ENCODE data around the gene OSBPL6.

OSBPL6 gene

DNA sequence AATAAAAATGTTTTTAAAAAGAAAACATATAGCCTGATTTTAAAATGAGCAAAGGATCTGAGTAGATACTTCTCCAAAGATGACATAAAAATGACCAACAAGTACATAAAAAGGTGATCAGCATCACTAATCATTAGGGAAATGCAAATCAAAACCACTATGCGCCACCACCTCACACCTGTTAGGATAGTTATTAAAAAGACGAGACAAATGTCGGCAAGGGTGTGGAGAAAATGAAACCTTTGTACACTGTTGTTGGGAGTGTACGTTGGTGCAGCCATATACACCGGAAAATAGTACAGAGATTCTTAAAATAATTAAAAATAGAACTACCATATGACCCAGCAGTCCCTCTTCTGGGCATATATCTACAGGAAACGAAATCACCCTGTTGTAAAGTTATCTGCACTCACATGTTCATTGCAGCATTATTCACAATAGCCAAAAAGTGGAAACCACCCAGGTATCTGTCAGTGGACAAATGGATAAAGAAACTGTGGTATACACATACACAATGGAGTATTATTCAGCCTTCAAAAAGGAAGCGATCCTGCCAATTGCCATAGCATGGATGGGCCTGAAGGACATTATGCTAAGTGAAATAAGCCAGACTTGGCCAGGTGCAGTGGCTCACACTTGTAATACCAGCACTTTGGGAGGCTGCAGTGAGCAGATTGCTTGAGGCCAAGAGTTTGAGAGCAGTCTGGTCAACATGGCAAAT lies 165.0 kb downstream of the OSBPL6 start:
- Histone ChIP-seq H3K4me2 (ENCODE audit: low read length) (no peak overlapping the region), H3K27me3 (ENCODE audit: control insufficient read depth, low read length) (no peaks in the 10 kb centered on the region), H3K4me1 (ENCODE audit: control insufficient read depth, low read length) (peaks cover 19% of the 10 kb centered on the region), H3K4me3 (ENCODE audit: low read length) (no peak overlapping the region), H3F3A (ENCODE audit: control insufficient read depth, insufficient read depth) (no peaks in the 10 kb centered on the region), H3K9me2 (replicated peaks; ENCODE audit: control insufficient read depth, low read length) (no peaks in the 10 kb centered on the region), H3K9me3 (ENCODE audit: control insufficient read depth, insufficient read depth, low read length) (peaks cover 7% of the 10 kb centered on the region; the same call in 1 of the 2 replicates), H4K20me1 (ENCODE audit: control insufficient read depth, insufficient read depth, low read depth, low read length) (no peaks in the 10 kb centered on the region), H3K36me3 (ENCODE audit: control insufficient read depth, low read length) (no peaks in the 10 kb centered on the region), H3K79me2 (ENCODE audit: control insufficient read depth, low read length) (no peaks in the 10 kb centered on the region), H3K27ac (ENCODE audit: low read depth, low read length) (no peak overlapping the region)
- TF ChIP-seq EZH2phosphoT487 (IDR thresholded peaks at IDR 0.05; ENCODE audit: borderline replicate concordance, low read length) = no peak
- TF ChIP-seq, protein P1, sequence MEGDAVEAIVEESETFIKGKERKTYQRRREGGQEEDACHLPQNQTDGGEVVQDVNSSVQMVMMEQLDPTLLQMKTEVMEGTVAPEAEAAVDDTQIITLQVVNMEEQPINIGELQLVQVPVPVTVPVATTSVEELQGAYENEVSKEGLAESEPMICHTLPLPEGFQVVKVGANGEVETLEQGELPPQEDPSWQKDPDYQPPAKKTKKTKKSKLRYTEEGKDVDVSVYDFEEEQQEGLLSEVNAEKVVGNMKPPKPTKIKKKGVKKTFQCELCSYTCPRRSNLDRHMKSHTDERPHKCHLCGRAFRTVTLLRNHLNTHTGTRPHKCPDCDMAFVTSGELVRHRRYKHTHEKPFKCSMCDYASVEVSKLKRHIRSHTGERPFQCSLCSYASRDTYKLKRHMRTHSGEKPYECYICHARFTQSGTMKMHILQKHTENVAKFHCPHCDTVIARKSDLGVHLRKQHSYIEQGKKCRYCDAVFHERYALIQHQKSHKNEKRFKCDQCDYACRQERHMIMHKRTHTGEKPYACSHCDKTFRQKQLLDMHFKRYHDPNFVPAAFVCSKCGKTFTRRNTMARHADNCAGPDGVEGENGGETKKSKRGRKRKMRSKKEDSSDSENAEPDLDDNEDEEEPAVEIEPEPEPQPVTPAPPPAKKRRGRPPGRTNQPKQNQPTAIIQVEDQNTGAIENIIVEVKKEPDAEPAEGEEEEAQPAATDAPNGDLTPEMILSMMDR (IDR thresholded peaks at IDR 0.05; ENCODE audit: low read depth, low read length, poor library complexity, severe bottlenecking) = no peak

DNA sequence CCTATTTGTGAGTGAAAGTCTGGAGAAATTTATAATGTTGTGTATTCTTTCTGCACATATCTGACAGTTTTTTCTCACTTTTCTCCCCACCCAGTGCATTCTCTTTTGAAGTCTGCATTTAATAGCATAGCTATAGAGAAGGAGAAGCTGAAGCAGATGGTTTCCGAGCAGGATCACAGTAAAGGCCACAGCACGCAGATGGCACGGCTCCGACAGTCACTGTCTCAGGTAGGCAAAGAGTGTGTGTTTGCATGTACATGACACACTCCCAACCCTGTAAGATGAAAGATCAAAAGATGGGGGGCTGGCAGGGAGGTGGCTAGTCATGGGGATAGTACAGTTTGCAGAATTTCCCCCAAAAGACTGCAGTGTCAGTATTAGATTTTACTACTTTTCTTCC lies 167.3 kb downstream of the OSBPL6 start:
- no peaks in the 10 kb centered on the region for H3K36me3 ChIP-seq (ENCODE audit: control insufficient read depth, low read length)
- H3F3A ChIP-seq (ENCODE audit: control insufficient read depth, insufficient read depth) = no peaks in the 10 kb centered on the region
- TF ChIP-seq, protein P1 (IDR thresholded peaks at IDR 0.05; ENCODE audit: low read depth, low read length, poor library complexity, severe bottlenecking) = no peak
- no peak overlapping the region for H3K4me3 ChIP-seq (ENCODE audit: low read length)
- no peaks in the 10 kb centered on the region for H3K27me3 ChIP-seq (ENCODE audit: control insufficient read depth, low read length)
- no peaks in the 10 kb centered on the region for H3K9me2 ChIP-seq (replicated peaks; ENCODE audit: control insufficient read depth, low read length)
- no peak overlapping the region for H3K27ac ChIP-seq (ENCODE audit: low read depth, low read length)
- no peaks in the 10 kb centered on the region for H3K79me2 ChIP-seq (ENCODE audit: control insufficient read depth, low read length)
- no peaks in the 10 kb centered on the region for H4K20me1 ChIP-seq (ENCODE audit: control insufficient read depth, insufficient read depth, low read depth, low read length)
- H3K4me1 ChIP-seq (ENCODE audit: control insufficient read depth, low read length) = peaks cover 19% of the 10 kb centered on the region
- peaks cover 7% of the 10 kb centered on the region; the same call in 1 of the 2 replicates for H3K9me3 ChIP-seq (ENCODE audit: control insufficient read depth, insufficient read depth, low read length)
- H3K4me2 ChIP-seq (ENCODE audit: low read length) = no peak overlapping the region

DNA sequence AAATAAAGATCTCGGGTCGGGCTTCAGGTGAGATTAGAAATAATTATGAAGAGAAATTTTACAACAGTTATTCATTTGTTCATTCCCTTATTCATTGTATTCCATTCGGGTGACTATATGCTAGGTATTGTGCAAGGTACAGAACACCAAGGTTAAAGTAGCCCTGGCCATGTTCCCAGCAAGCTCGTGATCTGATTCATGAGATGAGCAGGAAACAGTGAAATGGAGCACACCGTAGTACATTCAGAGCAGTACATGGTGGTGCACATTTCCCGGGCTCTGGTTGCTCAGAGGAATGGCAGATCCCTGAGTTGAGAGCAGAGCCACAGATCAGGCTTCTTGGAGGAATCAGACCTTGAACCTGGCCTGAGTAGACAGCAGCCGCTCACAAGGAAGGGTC lies 168.9 kb downstream of the OSBPL6 start:
- H3K36me3 ChIP-seq (ENCODE audit: control insufficient read depth, low read length) = no peaks in the 10 kb centered on the region
- TF ChIP-seq, protein P1 (IDR thresholded peaks at IDR 0.05; ENCODE audit: low read depth, low read length, poor library complexity, severe bottlenecking) = no peak
- TF ChIP-seq EZH2phosphoT487 (IDR thresholded peaks at IDR 0.05; ENCODE audit: borderline replicate concordance, low read length) = no peak

More for the DNA sequence above, 168.9 kb downstream of the OSBPL6 start:
- Histone ChIP-seq H3F3A (ENCODE audit: control insufficient read depth, insufficient read depth) (no peaks in the 10 kb centered on the region), H3K4me2 (ENCODE audit: low read length) (no peak overlapping the region), H3K9me3 (ENCODE audit: control insufficient read depth, insufficient read depth, low read length) (peaks cover 6% of the 10 kb centered on the region; the same call in 1 of the 2 replicates), H3K79me2 (ENCODE audit: control insufficient read depth, low read length) (no peaks in the 10 kb centered on the region), H3K4me1 (ENCODE audit: control insufficient read depth, low read length) (peaks cover 19% of the 10 kb centered on the region), H3K27me3 (ENCODE audit: control insufficient read depth, low read length) (no peaks in the 10 kb centered on the region), H4K20me1 (ENCODE audit: control insufficient read depth, insufficient read depth, low read depth, low read length) (no peaks in the 10 kb centered on the region), H3K27ac (ENCODE audit: low read depth, low read length) (no peak overlapping the region), H3K9me2 (replicated peaks; ENCODE audit: control insufficient read depth, low read length) (no peaks in the 10 kb centered on the region), H3K4me3 (ENCODE audit: low read length) (no peak overlapping the region)
